Measurements from ENCODE around the gene FER.

GRCh38 chr5:108822211-108822947 lies 74.7 kb downstream of the FER start:
- TF ChIP-seq CTCF (IDR thresholded peaks at IDR 0.05) (no peak), POLR2AphosphoS5 (IDR thresholded peaks at IDR 0.05) (no peak), POLR2A (IDR thresholded peaks at IDR 0.05) (no peak)
